ENCODE data around the gene OR5B17.
"Not testable (repeated sequence)": the region's sequence is repeated elsewhere in the genome, so short reads cannot be mapped to it uniquely, and the experiment has no call there.

OR5B17 gene

GRCh38 chr11:58358969-58359368 is at the start of gene OR5B17:
OR5B17 (minus strand) TSS chr11:58359069; CDS start chr11:58359069, 0 bp downstream.
- DNase-seq = no peak

- no peak for DNase-seq
Observed at GRCh38 chr11:58406774-58407173, 47.9 kb upstream of the OR5B17 start, which contains the start of gene OR5B3. OR5B3 (minus strand) TSS chr11:58406874; CDS start chr11:58403409, 3,465 bp downstream.

- not testable (repeated sequence) for DNase-seq
Observed at GRCh38 chr11:58399622-58400021, 40.8 kb upstream of the OR5B17 start.

GRCh38 chr11:58395581-58395980 is 36.7 kb upstream of the OR5B17 start:
- no peak for DNase-seq

GRCh38 chr11:58394195-58394594 is 35.3 kb upstream of the OR5B17 start:
- DNase-seq = no peak

GRCh38 chr11:58392746-58393145 is 33.9 kb upstream of the OR5B17 start:
- DNase-seq = no peak

- no peak for DNase-seq
Observed at GRCh38 chr11:58391879-58392278, 33.0 kb upstream of the OR5B17 start.

GRCh38 chr11:58390551-58391063 is 31.7 kb upstream of the OR5B17 start:
- no peak for DNase-seq

- no peak for DNase-seq
Observed at GRCh38 chr11:58354727-58355126, 4.1 kb downstream of the OR5B17 start.

- DNase-seq = no peak
Observed at GRCh38 chr11:58345204-58345603, 13.7 kb downstream of the OR5B17 start.

- no peak for DNase-seq
Observed at GRCh38 chr11:58334708-58335107, 24.2 kb downstream of the OR5B17 start.

GRCh38 chr11:58330861-58331260 is 28.0 kb downstream of the OR5B17 start:
- no peak for DNase-seq

GRCh38 chr11:58318532-58318931 is 40.3 kb downstream of the OR5B17 start:
- DNase-seq = no peak

- no peak for DNase-seq
Observed at GRCh38 chr11:58316142-58316541, 42.7 kb downstream of the OR5B17 start.
